ENCODE data around the gene CEP41. TPM values are rescaled to one million over a fixed set of nuclear protein-coding genes. Genes with fewer than 3 reads are reported as not detected.
A peak's percentile ranks its signal among the peaks of the same experiment; 100 is the strongest.

Gene CEP41
- total RNA-seq, 3 donors from 2014 or later = 5.9 to 8.9 (median 7.0) TPM

DNA sequence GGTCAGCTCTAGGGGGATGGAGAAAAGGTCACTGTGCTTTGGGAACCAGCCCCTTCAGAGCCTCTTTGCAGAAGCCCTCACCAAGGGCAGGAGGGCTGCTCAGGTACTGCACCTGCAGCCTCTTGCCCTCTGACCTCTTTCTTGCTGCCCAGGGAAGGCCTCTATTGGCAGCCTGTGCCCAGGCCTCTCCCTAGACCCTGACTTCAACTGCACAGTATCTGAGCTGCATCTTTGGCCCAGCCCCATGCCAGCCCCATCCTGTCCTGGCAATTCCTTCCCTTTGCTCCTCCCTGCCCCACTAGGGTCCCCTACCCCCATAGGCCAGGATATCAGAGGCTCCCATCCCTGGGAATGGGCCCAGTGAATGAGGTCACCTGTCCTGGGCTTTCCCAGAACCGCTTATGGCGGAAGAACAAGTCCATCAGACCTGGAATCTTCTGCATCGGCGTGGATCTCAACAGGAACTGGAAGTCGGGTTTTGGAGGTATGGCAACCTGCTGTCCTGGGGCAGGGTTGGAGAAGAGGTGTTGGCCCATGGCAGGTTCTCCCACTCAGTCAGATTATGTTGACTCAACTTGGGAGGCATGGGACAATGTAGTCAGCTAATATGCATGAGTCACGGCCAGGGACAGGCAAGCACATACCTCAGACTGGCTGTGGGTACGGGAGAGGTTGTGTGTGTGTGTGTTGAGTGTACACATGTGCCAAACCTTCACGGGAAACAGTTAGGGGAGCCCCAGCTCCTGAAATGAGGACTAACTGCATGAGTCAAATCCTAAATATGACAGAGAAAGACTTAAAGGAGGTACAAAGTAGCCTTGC, 77.6 kb downstream of the CEP41 start:
- Histone ChIP-seq H3K4me1 (no peaks in the 10 kb centered on the region), H3K27me3 (no peaks in the 10 kb centered on the region), H3K27ac (peak overlapping the region; percentile 35 to 56), H3K9me3 (peaks cover 0 to 5% of the 10 kb centered on the region in 2 donors), H3K36me3 (no peaks in the 10 kb centered on the region), H3K4me3 (no peak overlapping the region)
- TF ChIP-seq POLR2AphosphoS5 (IDR thresholded peaks at IDR 0.05) = no peak
- no peak for TF ChIP-seq POLR2A (IDR thresholded peaks at IDR 0.05)
- TF ChIP-seq, protein P1, sequence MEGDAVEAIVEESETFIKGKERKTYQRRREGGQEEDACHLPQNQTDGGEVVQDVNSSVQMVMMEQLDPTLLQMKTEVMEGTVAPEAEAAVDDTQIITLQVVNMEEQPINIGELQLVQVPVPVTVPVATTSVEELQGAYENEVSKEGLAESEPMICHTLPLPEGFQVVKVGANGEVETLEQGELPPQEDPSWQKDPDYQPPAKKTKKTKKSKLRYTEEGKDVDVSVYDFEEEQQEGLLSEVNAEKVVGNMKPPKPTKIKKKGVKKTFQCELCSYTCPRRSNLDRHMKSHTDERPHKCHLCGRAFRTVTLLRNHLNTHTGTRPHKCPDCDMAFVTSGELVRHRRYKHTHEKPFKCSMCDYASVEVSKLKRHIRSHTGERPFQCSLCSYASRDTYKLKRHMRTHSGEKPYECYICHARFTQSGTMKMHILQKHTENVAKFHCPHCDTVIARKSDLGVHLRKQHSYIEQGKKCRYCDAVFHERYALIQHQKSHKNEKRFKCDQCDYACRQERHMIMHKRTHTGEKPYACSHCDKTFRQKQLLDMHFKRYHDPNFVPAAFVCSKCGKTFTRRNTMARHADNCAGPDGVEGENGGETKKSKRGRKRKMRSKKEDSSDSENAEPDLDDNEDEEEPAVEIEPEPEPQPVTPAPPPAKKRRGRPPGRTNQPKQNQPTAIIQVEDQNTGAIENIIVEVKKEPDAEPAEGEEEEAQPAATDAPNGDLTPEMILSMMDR (IDR thresholded peaks at IDR 0.05) = no peak
- DNase-seq (ENCODE audit: low spot score in 2 of 2) = peak; percentile 56 to 60
- intact Hi-C loops (cut with DNase I; ENCODE audit: low total_unique reads) = no loop called here

- peaks cover 0 to under 1% of the 10 kb centered on the region in 2 donors for H3K4me1 ChIP-seq
- H3K27me3 ChIP-seq = no peaks in the 10 kb centered on the region
- intact Hi-C loops (cut with DNase I; ENCODE audit: low total_unique reads) = no loop called here
- H3K27ac ChIP-seq = no peak overlapping the region
- TF ChIP-seq POLR2A (IDR thresholded peaks at IDR 0.05) (no peak), POLR2AphosphoS5 (IDR thresholded peaks at IDR 0.05) (no peak)
- TF ChIP-seq, protein P1 (IDR thresholded peaks at IDR 0.05) = no peak
- DNase-seq (ENCODE audit: low spot score in 2 of 2) = no peak
- H3K36me3 ChIP-seq = no peaks in the 10 kb centered on the region
- peaks cover 0 to 5% of the 10 kb centered on the region in 2 donors for H3K9me3 ChIP-seq
- H3K4me3 ChIP-seq = no peak overlapping the region
Measured at GRCh38 chr7:130362251-130362816, 78.5 kb downstream of the CEP41 start.

DNA sequence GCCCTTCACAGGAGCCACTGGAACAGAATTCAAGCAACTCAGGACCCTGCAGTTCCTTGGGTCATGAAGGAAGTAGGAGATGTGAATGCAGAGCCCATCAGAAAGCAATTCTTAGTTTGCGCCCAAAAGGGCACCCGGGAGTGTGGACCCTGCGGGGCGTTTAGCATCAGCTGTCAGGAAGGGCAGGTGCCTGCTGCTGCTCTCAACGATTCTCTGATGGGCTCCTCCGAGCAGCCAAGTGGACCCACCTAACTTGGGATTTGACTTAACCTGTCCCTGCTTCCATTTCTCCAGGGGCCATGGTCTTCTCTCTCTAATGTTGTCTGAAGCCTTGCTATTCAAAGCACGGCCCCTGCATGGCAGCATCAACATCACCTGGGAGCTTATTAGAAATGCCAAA, 79.1 kb downstream of the CEP41 start:
- TF ChIP-seq, protein P1 (IDR thresholded peaks at IDR 0.05) = no peak
- no peak for TF ChIP-seq POLR2A (IDR thresholded peaks at IDR 0.05)
- TF ChIP-seq POLR2AphosphoS5 (IDR thresholded peaks at IDR 0.05) = no peak
- Histone ChIP-seq H3K4me3 (no peak overlapping the region), H3K9me3 (peaks cover 0 to 5% of the 10 kb centered on the region in 2 donors), H3K4me1 (peaks cover 1 to 5% of the 10 kb centered on the region in 2 donors), H3K27me3 (no peaks in the 10 kb centered on the region), H3K27ac (no peak overlapping the region), H3K36me3 (no peaks in the 10 kb centered on the region)
- DNase-seq (ENCODE audit: low spot score in 2 of 2) = no peak
- intact Hi-C loops (cut with DNase I; ENCODE audit: low total_unique reads) = no loop called here

- intact Hi-C loops (cut with DNase I; ENCODE audit: low total_unique reads) = no loop called here
- peaks cover 0 to 5% of the 10 kb centered on the region in 2 donors for H3K9me3 ChIP-seq
- no peak for DNase-seq (ENCODE audit: low spot score in 2 of 2)
- H3K27ac ChIP-seq = no peak overlapping the region
- no peaks in the 10 kb centered on the region for H3K36me3 ChIP-seq
- H3K27me3 ChIP-seq = no peaks in the 10 kb centered on the region
- peaks cover 8 to 12% of the 10 kb centered on the region in 2 donors for H3K4me1 ChIP-seq
- H3K4me3 ChIP-seq = no peak overlapping the region
- TF ChIP-seq POLR2AphosphoS5 (IDR thresholded peaks at IDR 0.05) (no peak), POLR2A (IDR thresholded peaks at IDR 0.05) (no peak)
- TF ChIP-seq, protein P1 (IDR thresholded peaks at IDR 0.05) = no peak
Measured at GRCh38 chr7:130360518-130360917, 80.3 kb downstream of the CEP41 start.

- H3K4me1 ChIP-seq = peaks cover 11 to 12% of the 10 kb centered on the region in 2 donors
- intact Hi-C loops (cut with DNase I; ENCODE audit: low total_unique reads) = no loop called here
- no peak overlapping the region for H3K27ac ChIP-seq
- H3K9me3 ChIP-seq = peaks cover 0 to 5% of the 10 kb centered on the region in 2 donors
- H3K27me3 ChIP-seq = no peaks in the 10 kb centered on the region
- no peaks in the 10 kb centered on the region for H3K36me3 ChIP-seq
- H3K4me3 ChIP-seq = no peak overlapping the region
- no peak for TF ChIP-seq POLR2AphosphoS5 (IDR thresholded peaks at IDR 0.05)
- peak in 1 of 2 donors; percentile 19 for DNase-seq (ENCODE audit: low spot score in 2 of 2)
Measured at GRCh38 chr7:130359276-130359857, 81.4 kb downstream of the CEP41 start.
